ENCODE measurements around the gene HDDC2.

The HDDC2 gene

DNA sequence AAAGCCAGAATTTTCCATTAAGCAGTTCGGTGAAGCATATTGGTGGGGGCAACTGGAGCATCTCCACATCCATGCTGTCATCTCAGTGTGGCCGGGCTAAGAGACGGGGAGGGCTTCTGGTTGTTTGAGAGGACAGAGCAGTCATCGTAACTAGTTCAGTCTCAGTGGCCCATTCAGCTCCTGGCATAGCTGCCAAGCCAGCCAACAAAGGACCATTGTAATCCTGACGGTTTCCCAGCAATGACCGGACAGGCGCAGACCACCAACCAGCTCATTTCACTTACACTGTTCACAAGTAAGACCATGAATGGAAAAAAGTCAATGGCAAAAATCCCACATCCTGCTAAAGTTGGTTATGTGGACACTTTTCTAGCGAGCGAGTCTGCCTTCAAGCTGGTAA is 14.9 kb upstream of the HDDC2 start:
- no peaks in the 10 kb centered on the region for H3K36me3 ChIP-seq (ENCODE audit: insufficient read depth, low read length)
- H2AFZ ChIP-seq (ENCODE audit: low read depth, low read length) = no peak overlapping the region
- peaks cover 4% of the 10 kb centered on the region for H3K27me3 ChIP-seq (ENCODE audit: insufficient read depth, low read length)
- no peaks in the 10 kb centered on the region for H3K9me3 ChIP-seq (ENCODE audit: low read length)
- H3K4me3 ChIP-seq (ENCODE audit: low read length) = no peak overlapping the region
- peaks cover 20% of the 10 kb centered on the region for H3K4me1 ChIP-seq (ENCODE audit: insufficient read depth, low read length)

DNA sequence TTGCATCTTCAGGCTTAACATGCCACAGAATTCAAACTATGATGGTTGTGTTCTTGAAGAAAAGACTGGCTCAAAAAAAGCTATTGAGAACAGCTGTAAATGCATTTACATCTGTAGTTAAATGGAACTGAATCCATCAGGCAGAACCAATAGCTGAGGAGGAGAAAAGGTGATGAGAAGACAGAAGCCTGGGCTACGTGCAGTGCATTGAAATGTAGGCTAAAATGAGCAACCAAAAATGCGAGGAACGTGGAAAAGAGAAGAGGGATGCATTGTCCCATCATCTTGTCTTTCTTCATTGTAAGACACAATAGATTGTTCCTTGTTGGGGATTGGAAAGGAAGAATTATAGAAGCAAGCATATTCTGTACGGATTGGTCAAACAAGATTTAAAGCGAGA is 13.8 kb upstream of the HDDC2 start:
- no peak overlapping the region for H3K4me3 ChIP-seq (ENCODE audit: low read length)
- H2AFZ ChIP-seq (ENCODE audit: low read depth, low read length) = no peak overlapping the region
- H3K36me3 ChIP-seq (ENCODE audit: insufficient read depth, low read length) = no peaks in the 10 kb centered on the region
- H3K4me1 ChIP-seq (ENCODE audit: insufficient read depth, low read length) = peaks cover 20% of the 10 kb centered on the region
- H3K9me3 ChIP-seq (ENCODE audit: low read length) = no peaks in the 10 kb centered on the region
- peaks cover 4% of the 10 kb centered on the region for H3K27me3 ChIP-seq (ENCODE audit: insufficient read depth, low read length)

DNA sequence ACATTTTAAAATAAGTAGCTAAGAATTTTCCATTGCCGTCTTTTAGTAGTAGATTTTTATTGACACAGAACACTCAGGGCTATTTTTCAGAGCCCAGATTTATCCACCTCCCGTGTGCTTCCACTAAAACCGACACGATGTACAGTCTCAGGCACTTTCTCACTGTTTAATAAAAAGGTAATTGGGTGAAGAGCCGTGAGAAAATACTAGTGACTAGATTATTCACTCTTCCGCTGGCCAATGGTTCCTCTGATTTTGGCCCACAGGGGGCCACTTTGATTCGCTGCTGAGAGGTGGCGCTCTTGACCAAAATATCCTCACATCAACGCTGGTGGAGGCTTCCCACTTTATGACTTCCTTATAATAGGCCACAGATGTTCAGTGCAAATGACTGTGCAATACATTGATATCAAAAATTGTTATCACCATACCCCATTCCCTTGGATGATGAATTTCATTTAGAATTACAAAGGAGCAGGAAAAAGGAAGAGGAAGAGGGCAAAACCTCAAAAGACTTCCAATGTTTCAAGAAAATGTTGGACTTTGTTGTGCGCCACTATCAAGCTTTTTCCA is 12.3 kb upstream of the HDDC2 start:
- Histone ChIP-seq H3K27me3 (ENCODE audit: insufficient read depth, low read length) (peaks cover 4% of the 10 kb centered on the region), H3K4me1 (ENCODE audit: insufficient read depth, low read length) (peaks cover 20% of the 10 kb centered on the region), H2AFZ (ENCODE audit: low read depth, low read length) (no peak overlapping the region), H3K36me3 (ENCODE audit: insufficient read depth, low read length) (no peaks in the 10 kb centered on the region), H3K4me3 (ENCODE audit: low read length) (no peak overlapping the region), H3K9me3 (ENCODE audit: low read length) (no peaks in the 10 kb centered on the region)

DNA sequence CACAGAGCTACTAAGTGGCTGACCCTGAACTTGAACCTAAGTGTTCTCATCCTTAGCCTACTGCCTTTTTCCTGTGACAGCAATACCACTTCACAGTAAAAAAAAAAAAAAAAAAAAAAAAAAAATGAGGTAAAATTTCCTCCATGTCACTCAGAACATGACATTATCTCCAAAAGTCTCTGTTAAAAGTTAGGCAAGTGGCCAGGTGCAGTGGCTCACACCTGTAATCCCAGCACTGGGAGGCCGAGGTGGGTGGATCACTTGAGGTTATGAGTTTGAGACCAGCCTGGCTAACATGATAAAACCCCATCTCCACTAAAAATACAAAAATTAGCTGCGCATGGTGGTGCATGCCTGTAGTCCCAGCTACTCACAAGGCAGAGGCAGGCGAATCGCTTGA is 11.2 kb upstream of the HDDC2 start:
- Histone ChIP-seq H3K27me3 (ENCODE audit: insufficient read depth, low read length) (peaks cover 4% of the 10 kb centered on the region), H3K9me3 (ENCODE audit: low read length) (no peaks in the 10 kb centered on the region), H3K36me3 (ENCODE audit: insufficient read depth, low read length) (no peaks in the 10 kb centered on the region), H3K4me1 (ENCODE audit: insufficient read depth, low read length) (peaks cover 20% of the 10 kb centered on the region), H2AFZ (ENCODE audit: low read depth, low read length) (no peak overlapping the region), H3K4me3 (ENCODE audit: low read length) (no peak overlapping the region)

DNA sequence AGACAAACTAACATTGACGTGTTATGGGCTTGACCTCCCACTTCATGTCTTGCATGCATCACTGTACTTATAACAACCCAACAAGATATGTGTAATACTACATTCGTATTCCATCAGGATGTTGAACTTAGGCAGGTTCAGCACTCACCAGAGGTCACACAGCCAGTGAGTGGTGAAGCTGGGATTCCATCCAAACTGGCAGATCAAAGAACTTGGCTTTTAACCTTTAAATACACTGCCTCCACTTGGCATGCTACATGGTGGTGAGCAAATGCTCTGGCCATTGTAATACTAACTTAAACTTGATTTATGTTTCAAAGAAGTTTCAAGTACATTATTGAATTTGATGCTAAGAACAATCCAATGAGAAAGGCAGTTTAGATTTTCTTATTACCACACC is 10.7 kb upstream of the HDDC2 start:
- Histone ChIP-seq H3K4me1 (ENCODE audit: insufficient read depth, low read length) (peaks cover 20% of the 10 kb centered on the region), H3K36me3 (ENCODE audit: insufficient read depth, low read length) (no peaks in the 10 kb centered on the region), H2AFZ (ENCODE audit: low read depth, low read length) (no peak overlapping the region), H3K9me3 (ENCODE audit: low read length) (no peaks in the 10 kb centered on the region), H3K4me3 (ENCODE audit: low read length) (no peak overlapping the region), H3K27me3 (ENCODE audit: insufficient read depth, low read length) (peaks cover 4% of the 10 kb centered on the region)

DNA sequence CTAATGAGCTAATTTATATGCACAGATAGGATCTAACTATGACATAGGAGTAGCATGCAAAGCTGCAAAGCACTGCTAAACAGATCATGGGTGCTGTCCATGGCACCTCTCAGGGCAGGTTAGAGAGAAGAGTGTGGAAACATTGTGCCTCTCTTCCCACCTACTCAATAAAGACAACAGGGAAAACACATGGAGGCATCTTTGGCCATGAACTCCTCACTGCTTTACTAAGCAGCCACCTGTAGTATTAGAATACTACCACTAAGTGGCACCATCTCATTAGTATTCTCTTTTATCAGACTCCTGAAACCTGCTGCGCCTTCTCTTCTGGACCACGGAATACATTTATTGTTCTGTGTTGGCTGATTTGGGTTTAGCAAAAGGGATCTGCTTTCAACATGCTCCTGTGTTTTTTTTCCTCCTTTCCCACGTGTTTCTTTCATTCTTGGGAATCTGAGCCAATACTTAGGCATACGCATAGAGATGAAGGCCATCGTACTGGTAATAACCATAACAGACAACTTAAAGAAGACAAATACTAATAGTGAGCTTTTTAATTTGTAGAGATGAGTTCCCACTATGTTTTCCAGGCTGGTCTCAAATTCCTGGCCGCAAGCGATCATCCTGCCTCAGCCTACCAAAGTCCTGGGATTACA is 9.4 kb upstream of the HDDC2 start:
- H3K27me3 ChIP-seq (ENCODE audit: insufficient read depth, low read length) = peaks cover 8% of the 10 kb centered on the region

DNA sequence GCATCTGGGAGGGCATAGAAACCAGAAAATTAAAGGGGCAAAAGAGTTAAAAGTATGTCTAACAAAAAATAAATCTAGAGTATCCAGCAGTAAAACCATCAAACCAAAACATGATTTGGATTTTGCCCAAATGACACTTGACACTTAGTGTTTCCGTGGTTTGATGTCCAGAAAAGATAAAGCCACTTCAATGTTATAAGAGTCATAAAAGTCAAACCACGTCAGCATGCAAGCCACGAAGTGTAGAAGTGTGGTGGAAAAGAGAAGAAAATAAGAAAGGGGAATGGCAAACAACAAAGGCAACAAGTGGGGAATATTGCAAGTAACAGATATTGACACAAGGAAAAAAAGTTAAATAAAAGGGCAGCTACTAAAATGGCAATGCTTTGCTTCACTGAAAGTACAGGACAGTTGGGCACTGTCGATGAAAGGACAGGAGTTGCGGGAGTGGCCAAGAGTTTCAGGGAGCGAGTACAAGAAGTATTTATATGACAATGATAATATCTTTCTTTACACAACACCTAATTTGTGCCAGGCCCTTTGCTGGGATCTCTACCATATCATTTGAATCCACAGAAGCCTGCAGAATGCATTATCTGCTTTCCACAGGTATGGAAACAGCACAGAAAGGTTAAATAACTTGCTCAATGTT is 6.3 kb upstream of the HDDC2 start:
- no peaks in the 10 kb centered on the region for H3K36me3 ChIP-seq (ENCODE audit: insufficient read depth, low read length)
- no peak overlapping the region for H2AFZ ChIP-seq (ENCODE audit: low read depth, low read length)
- peaks cover 8% of the 10 kb centered on the region for H3K27me3 ChIP-seq (ENCODE audit: insufficient read depth, low read length)

More for the DNA sequence above, 9.4 kb upstream of the HDDC2 start:
- Histone ChIP-seq H3K4me1 (ENCODE audit: insufficient read depth, low read length) (peaks cover 10% of the 10 kb centered on the region), H2AFZ (ENCODE audit: low read depth, low read length) (no peak overlapping the region), H3K4me3 (ENCODE audit: low read length) (no peak overlapping the region), H3K36me3 (ENCODE audit: insufficient read depth, low read length) (no peaks in the 10 kb centered on the region), H3K9me3 (ENCODE audit: low read length) (no peaks in the 10 kb centered on the region)

DNA sequence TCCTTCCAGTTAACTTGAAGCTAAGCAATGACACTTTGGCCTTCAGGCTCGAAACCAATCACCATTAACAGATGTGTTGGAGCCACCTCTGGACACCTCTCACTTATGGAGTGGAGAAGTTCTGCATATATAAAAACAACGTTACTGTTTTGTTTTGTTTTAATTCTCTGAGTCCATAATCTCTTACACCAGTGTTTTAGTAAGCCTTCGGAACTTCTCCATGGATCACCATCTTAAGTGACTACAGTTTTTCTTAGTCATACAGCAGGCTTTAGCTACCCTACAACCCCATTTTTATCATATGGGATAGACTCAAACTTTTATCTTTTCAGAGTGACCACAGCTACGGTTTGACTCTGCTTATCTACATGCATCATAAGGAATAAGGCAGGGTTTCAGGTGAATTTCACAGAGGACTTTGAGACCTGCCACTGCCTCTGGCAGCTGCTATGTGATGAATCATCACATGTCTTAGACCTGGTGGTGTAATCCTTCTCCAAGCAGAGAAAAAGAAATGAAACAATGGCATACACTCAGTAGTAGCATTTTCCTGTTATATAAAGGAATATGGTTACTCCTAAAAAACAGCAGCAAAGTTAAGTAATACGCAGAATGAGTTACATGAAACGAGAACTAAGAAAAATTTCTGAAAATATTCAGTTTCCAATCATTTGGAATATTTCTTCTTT is 5.5 kb upstream of the HDDC2 start:
- H3K36me3 ChIP-seq (ENCODE audit: insufficient read depth, low read length) = no peaks in the 10 kb centered on the region
- no peak overlapping the region for H2AFZ ChIP-seq (ENCODE audit: low read depth, low read length)
- H3K4me1 ChIP-seq (ENCODE audit: insufficient read depth, low read length) = no peaks in the 10 kb centered on the region
- peaks cover 2% of the 10 kb centered on the region for H3K9me3 ChIP-seq (ENCODE audit: low read length)
- peaks cover 8% of the 10 kb centered on the region for H3K27me3 ChIP-seq (ENCODE audit: insufficient read depth, low read length)
- H3K4me3 ChIP-seq (ENCODE audit: low read length) = no peak overlapping the region

More for the DNA sequence above, 6.3 kb upstream of the HDDC2 start:
- Histone ChIP-seq H3K9me3 (ENCODE audit: low read length) (peaks cover 2% of the 10 kb centered on the region), H3K4me1 (ENCODE audit: insufficient read depth, low read length) (no peaks in the 10 kb centered on the region), H3K4me3 (ENCODE audit: low read length) (no peak overlapping the region)

DNA sequence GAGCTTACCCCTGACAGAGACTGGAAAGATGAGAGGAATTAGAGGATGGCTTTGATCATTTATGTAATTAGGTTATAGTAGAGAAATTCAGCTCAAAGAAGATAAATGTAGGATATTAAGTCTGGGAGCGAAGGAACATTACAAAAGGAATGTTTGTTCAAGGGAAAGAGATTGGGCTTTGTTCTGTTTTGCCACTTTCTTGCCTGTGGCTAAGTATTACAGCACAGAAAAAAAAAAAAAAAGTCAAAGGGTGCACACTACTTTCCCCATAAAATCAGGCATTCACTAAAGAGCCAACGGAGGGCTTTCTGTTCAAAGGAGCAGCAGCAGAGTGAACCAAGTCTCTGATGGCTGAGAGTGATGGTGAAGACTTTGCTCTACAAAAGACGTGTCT is 5.0 kb upstream of the HDDC2 start:
- Histone ChIP-seq H3K4me3 (ENCODE audit: low read length) (no peak overlapping the region), H3K9me3 (ENCODE audit: low read length) (peaks cover 2% of the 10 kb centered on the region), H3K36me3 (ENCODE audit: insufficient read depth, low read length) (no peaks in the 10 kb centered on the region), H3K27me3 (ENCODE audit: insufficient read depth, low read length) (peaks cover 6% of the 10 kb centered on the region), H3K4me1 (ENCODE audit: insufficient read depth, low read length) (no peaks in the 10 kb centered on the region), H2AFZ (ENCODE audit: low read depth, low read length) (no peak overlapping the region)

DNA sequence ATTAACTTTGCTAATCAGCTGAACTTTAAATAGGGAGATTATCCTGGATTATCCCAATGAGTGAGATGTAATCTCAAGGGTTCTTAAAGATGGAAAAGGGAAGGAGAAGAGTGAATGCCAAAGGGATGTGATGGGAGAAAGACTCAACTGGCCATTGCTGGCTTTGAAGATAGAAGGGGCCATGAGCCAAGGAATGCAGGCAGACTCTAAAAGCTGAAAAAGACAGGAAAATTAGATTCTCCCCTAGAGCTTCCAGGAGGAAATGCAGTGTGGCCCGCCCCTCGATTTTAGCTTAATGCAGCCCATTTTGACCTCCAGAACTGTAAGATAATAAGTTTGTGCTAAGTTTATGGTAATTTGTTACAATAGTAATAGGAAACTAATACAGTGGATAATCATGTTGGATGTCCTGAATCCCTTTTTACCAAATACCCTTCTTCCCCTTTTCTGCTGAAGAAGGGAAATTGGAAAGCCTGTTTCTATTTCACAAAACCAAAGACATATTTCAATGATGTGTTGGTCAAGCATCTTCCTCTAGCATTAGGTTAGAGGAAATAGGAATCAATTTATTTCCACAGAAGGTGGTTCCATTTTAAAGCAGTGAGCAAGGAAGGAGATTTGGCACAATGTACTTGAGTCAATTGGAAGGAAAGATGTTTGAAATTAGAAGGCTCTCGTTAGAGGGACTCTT is 3.3 kb upstream of the HDDC2 start:
- Histone ChIP-seq H3K4me1 (ENCODE audit: insufficient read depth, low read length) (peaks cover 8% of the 10 kb centered on the region), H2AFZ (ENCODE audit: low read depth, low read length) (no peak overlapping the region), H3K4me3 (ENCODE audit: low read length) (no peak overlapping the region), H3K27me3 (ENCODE audit: insufficient read depth, low read length) (peaks cover 6% of the 10 kb centered on the region), H3K9me3 (ENCODE audit: low read length) (peaks cover 2% of the 10 kb centered on the region), H3K36me3 (ENCODE audit: insufficient read depth, low read length) (peaks cover under 1% of the 10 kb centered on the region)

DNA sequence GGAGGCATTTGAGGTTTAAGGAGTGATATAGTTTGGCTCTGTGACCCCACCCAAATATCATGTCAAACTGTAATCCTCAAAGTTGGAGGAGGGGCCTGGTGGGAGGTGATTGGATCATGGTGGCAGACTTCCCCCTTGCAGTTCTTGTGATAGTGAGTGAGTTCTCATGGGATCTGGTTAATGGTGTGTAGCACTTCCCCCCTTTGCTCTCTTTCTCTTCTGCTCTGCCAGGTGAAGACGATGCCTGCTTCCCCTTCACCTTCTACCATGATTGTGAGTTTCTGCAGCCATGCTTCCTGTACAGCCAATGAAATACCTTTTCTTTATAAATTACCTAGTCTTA is 1.7 kb upstream of the HDDC2 start:
- Histone ChIP-seq H3K4me1 (ENCODE audit: insufficient read depth, low read length) (peaks cover 11% of the 10 kb centered on the region), H2AFZ (ENCODE audit: low read depth, low read length) (no peak overlapping the region), H3K9me3 (ENCODE audit: low read length) (peaks cover 2% of the 10 kb centered on the region), H3K36me3 (ENCODE audit: insufficient read depth, low read length) (peaks cover 14% of the 10 kb centered on the region), H3K27me3 (ENCODE audit: insufficient read depth, low read length) (peaks cover 6% of the 10 kb centered on the region), H3K4me3 (ENCODE audit: low read length) (no peak overlapping the region)

DNA sequence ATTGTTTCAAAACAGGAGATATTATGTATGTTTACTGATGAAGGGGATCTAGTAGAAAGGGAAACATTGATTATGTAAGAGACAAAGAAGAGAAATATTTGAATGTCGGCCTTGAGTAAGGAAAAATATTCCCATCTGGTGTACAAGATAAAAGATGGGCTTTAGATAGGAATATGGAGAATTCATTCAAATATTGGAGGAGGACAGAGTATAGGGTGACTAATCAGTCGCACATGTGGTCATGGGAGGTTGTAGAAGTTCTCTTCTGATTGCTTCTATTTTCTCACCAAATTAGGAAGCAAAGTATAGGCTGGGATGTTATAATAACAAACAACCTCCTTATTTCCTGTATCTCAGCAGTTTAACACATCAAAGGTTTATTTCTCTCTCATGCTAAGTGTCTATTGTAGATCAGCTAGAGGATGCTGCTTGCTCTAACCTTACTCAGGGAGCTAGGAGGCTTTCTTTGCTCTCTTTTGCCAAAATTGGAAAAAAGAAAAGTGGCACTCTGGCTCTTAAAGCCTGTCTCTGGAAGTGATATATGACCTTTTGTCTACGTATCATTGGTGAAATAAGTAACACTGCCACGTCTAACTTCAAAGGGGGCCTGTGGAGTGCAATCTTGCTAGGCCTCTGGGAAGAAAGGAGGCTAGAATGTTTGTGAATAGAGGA is 1.2 kb upstream of the HDDC2 start:
- H3K36me3 ChIP-seq (ENCODE audit: insufficient read depth, low read length) = peaks cover 18% of the 10 kb centered on the region
- H3K4me3 ChIP-seq (ENCODE audit: low read length) = no peak overlapping the region
- H3K27me3 ChIP-seq (ENCODE audit: insufficient read depth, low read length) = peaks cover 6% of the 10 kb centered on the region
- H3K4me1 ChIP-seq (ENCODE audit: insufficient read depth, low read length) = peaks cover 11% of the 10 kb centered on the region
- peaks cover 2% of the 10 kb centered on the region for H3K9me3 ChIP-seq (ENCODE audit: low read length)
- H2AFZ ChIP-seq (ENCODE audit: low read depth, low read length) = no peak overlapping the region

All from neuron (in vitro differentiated cells).